HG02642 (cell line): ENCODE data around the gene MEF2C.

ENCODE experiments used
- ATAC-seq: cut with Tn5 transposase; IDR thresholded peaks from one replicate; pipeline ENCODE4 v1.9.1; 2021; ENCODE audit warnings: mild to moderate bottlenecking; ENCODE audit not compliant: unreplicated experiment, poor library complexity

Gene MEF2C

GRCh38 chr5:88833371-88834130 lies 49.4 kb downstream of the MEF2C start:
- ATAC-seq: peak; percentile 53

GRCh38 chr5:88831816-88832215 lies 51.2 kb downstream of the MEF2C start:
- ATAC-seq: no peak

GRCh38 chr5:88830567-88830966 lies 52.4 kb downstream of the MEF2C start:
- no peak for ATAC-seq

- no peak for ATAC-seq
Measured at GRCh38 chr5:88829775-88830174, 53.2 kb downstream of the MEF2C start.

GRCh38 chr5:88829054-88829453 lies 53.9 kb downstream of the MEF2C start:
- no peak for ATAC-seq

GRCh38 chr5:88827997-88828396 lies 55.0 kb downstream of the MEF2C start:
- ATAC-seq: no peak

- ATAC-seq: peak; percentile 73
Measured at GRCh38 chr5:88826646-88827585, 56.1 kb downstream of the MEF2C start.

GRCh38 chr5:88825584-88826315 lies 57.2 kb downstream of the MEF2C start:
- no peak for ATAC-seq

GRCh38 chr5:88824892-88825583 lies 57.9 kb downstream of the MEF2C start:
- no peak for ATAC-seq

GRCh38 chr5:88824141-88824540 lies 58.8 kb downstream of the MEF2C start:
- ATAC-seq: no peak

GRCh38 chr5:88823201-88823600 lies 59.8 kb downstream of the MEF2C start:
- no peak for ATAC-seq

GRCh38 chr5:88821161-88821560 lies 61.8 kb downstream of the MEF2C start:
- no peak for ATAC-seq

GRCh38 chr5:88820581-88820980 lies 62.4 kb downstream of the MEF2C start:
- no peak for ATAC-seq

- peak; percentile 47 for ATAC-seq
Measured at GRCh38 chr5:88819301-88819999, 63.5 kb downstream of the MEF2C start.

- no peak for ATAC-seq
Measured at GRCh38 chr5:88818296-88818695, 64.7 kb downstream of the MEF2C start.

- ATAC-seq: no peak
Measured at GRCh38 chr5:88816195-88816594, 66.8 kb downstream of the MEF2C start.

GRCh38 chr5:88815050-88815789 lies 67.8 kb downstream of the MEF2C start:
- no peak for ATAC-seq

GRCh38 chr5:88813805-88814575 lies 69.0 kb downstream of the MEF2C start:
- peak; percentile 35 for ATAC-seq
